ENCODE results near the gene MIOX.

Gene MIOX

GRCh38 chr22:50529416-50529896 is 42.8 kb downstream of the MIOX start:
- Histone ChIP-seq H3K9ac (ENCODE audit: insufficient read length, low read depth) (no peak overlapping the region), H3K9me3 (ENCODE audit: insufficient read depth, low read length) (no peaks in the 10 kb centered on the region), H3K4me1 (ENCODE audit: insufficient read depth, insufficient read length) (peaks cover 6% of the 10 kb centered on the region), H3K4me3 (ENCODE audit: insufficient read length, low read depth) (peak overlapping the region; percentile 4), H3K27me3 (ENCODE audit: insufficient read depth, insufficient read length) (no peaks in the 10 kb centered on the region), H3K36me3 (ENCODE audit: insufficient read depth, insufficient read length, low read length) (peaks cover 2% of the 10 kb centered on the region)
- no peak for TF ChIP-seq YY1 (IDR thresholded peaks at IDR 0.05; ENCODE audit: insufficient read depth, insufficient read length)
- no peak for TF ChIP-seq SUZ12 (IDR thresholded peaks at IDR 0.05; ENCODE audit: extremely low read depth, insufficient read depth, insufficient read length)
- TF ChIP-seq ZNF274 (IDR thresholded peaks at IDR 0.05; ENCODE audit: low read depth, low read length): no peak
- no peak for DNase-seq (ENCODE audit: low read depth, low spot score)

GRCh38 chr22:50529897-50530579 is 43.4 kb downstream of the MIOX start, which contains the start of gene TYMP:
Gene TYMP (minus strand): TSS chr22:50530012. CDS start chr22:50529709, 303 bp downstream.
- Histone ChIP-seq H3K9ac (ENCODE audit: insufficient read length, low read depth) (peak within 1 kb of the TSS; percentile 86), H3K4me1 (ENCODE audit: insufficient read depth, insufficient read length) (peaks cover 4% of the 10 kb centered on the region), H3K4me3 (ENCODE audit: insufficient read length, low read depth) (peak within 1 kb of the TSS; percentile 49), H3K36me3 (ENCODE audit: insufficient read depth, insufficient read length, low read length) (no peaks in the 10 kb centered on the region), H3K9me3 (ENCODE audit: insufficient read depth, low read length) (no peaks in the 10 kb centered on the region), H3K27me3 (ENCODE audit: insufficient read depth, insufficient read length) (no peaks in the 10 kb centered on the region)
- DNase-seq (ENCODE audit: low read depth, low spot score): no peak
- TF ChIP-seq ZNF274 (IDR thresholded peaks at IDR 0.05; ENCODE audit: low read depth, low read length): no peak
- no peak for TF ChIP-seq YY1 (IDR thresholded peaks at IDR 0.05; ENCODE audit: insufficient read depth, insufficient read length)
- no peak for TF ChIP-seq SUZ12 (IDR thresholded peaks at IDR 0.05; ENCODE audit: extremely low read depth, insufficient read depth, insufficient read length)

GRCh38 chr22:50530580-50530876 is 43.9 kb downstream of the MIOX start:
- DNase-seq (ENCODE audit: low read depth, low spot score): no peak
- Histone ChIP-seq H3K4me1 (ENCODE audit: insufficient read depth, insufficient read length) (peaks cover 4% of the 10 kb centered on the region), H3K9ac (ENCODE audit: insufficient read length, low read depth) (peak overlapping the region; percentile 86), H3K27me3 (ENCODE audit: insufficient read depth, insufficient read length) (no peaks in the 10 kb centered on the region), H3K36me3 (ENCODE audit: insufficient read depth, insufficient read length, low read length) (no peaks in the 10 kb centered on the region), H3K9me3 (ENCODE audit: insufficient read depth, low read length) (no peaks in the 10 kb centered on the region), H3K4me3 (ENCODE audit: insufficient read length, low read depth) (peak overlapping the region; percentile 49)
- no peak for TF ChIP-seq ZNF274 (IDR thresholded peaks at IDR 0.05; ENCODE audit: low read depth, low read length)
- no peak for TF ChIP-seq YY1 (IDR thresholded peaks at IDR 0.05; ENCODE audit: insufficient read depth, insufficient read length)
- TF ChIP-seq SUZ12 (IDR thresholded peaks at IDR 0.05; ENCODE audit: extremely low read depth, insufficient read depth, insufficient read length): no peak

- Histone ChIP-seq H3K4me1 (ENCODE audit: insufficient read depth, insufficient read length) (peaks cover 4% of the 10 kb centered on the region), H3K9ac (ENCODE audit: insufficient read length, low read depth) (peak overlapping the region; percentile 86), H3K36me3 (ENCODE audit: insufficient read depth, insufficient read length, low read length) (no peaks in the 10 kb centered on the region), H3K4me3 (ENCODE audit: insufficient read length, low read depth) (peak overlapping the region; percentile 49), H3K9me3 (ENCODE audit: insufficient read depth, low read length) (no peaks in the 10 kb centered on the region), H3K27me3 (ENCODE audit: insufficient read depth, insufficient read length) (no peaks in the 10 kb centered on the region)
- DNase-seq (ENCODE audit: low read depth, low spot score): no peak
- no peak for TF ChIP-seq YY1 (IDR thresholded peaks at IDR 0.05; ENCODE audit: insufficient read depth, insufficient read length)
- no peak for TF ChIP-seq SUZ12 (IDR thresholded peaks at IDR 0.05; ENCODE audit: extremely low read depth, insufficient read depth, insufficient read length)
- TF ChIP-seq ZNF274 (IDR thresholded peaks at IDR 0.05; ENCODE audit: low read depth, low read length): no peak
These were observed 44.4 kb downstream of the MIOX start for GRCh38 chr22:50530877-50531545.

GRCh38 chr22:50531546-50531961 is 44.9 kb downstream of the MIOX start:
- peak overlapping the region; percentile 86 for H3K9ac ChIP-seq (ENCODE audit: insufficient read length, low read depth)
- H3K4me3 ChIP-seq (ENCODE audit: insufficient read length, low read depth): peak overlapping the region; percentile 49
- no peak for DNase-seq (ENCODE audit: low read depth, low spot score)
- no peaks in the 10 kb centered on the region for H3K27me3 ChIP-seq (ENCODE audit: insufficient read depth, insufficient read length)
- no peak for TF ChIP-seq ZNF274 (IDR thresholded peaks at IDR 0.05; ENCODE audit: low read depth, low read length)
- no peak for TF ChIP-seq YY1 (IDR thresholded peaks at IDR 0.05; ENCODE audit: insufficient read depth, insufficient read length)
- no peak for TF ChIP-seq SUZ12 (IDR thresholded peaks at IDR 0.05; ENCODE audit: extremely low read depth, insufficient read depth, insufficient read length)
- no peaks in the 10 kb centered on the region for H3K36me3 ChIP-seq (ENCODE audit: insufficient read depth, insufficient read length, low read length)
- peaks cover 4% of the 10 kb centered on the region for H3K4me1 ChIP-seq (ENCODE audit: insufficient read depth, insufficient read length)
- H3K9me3 ChIP-seq (ENCODE audit: insufficient read depth, low read length): no peaks in the 10 kb centered on the region

GRCh38 chr22:50531962-50532674 is 45.5 kb downstream of the MIOX start:
- peak overlapping the region; percentile 49 for H3K4me3 ChIP-seq (ENCODE audit: insufficient read length, low read depth)
- no peak for DNase-seq (ENCODE audit: low read depth, low spot score)
- peaks cover 4% of the 10 kb centered on the region for H3K4me1 ChIP-seq (ENCODE audit: insufficient read depth, insufficient read length)
- peak overlapping the region; percentile 86 for H3K9ac ChIP-seq (ENCODE audit: insufficient read length, low read depth)
- no peaks in the 10 kb centered on the region for H3K9me3 ChIP-seq (ENCODE audit: insufficient read depth, low read length)
- TF ChIP-seq ZNF274 (IDR thresholded peaks at IDR 0.05; ENCODE audit: low read depth, low read length): no peak
- no peak for TF ChIP-seq YY1 (IDR thresholded peaks at IDR 0.05; ENCODE audit: insufficient read depth, insufficient read length)
- TF ChIP-seq SUZ12 (IDR thresholded peaks at IDR 0.05; ENCODE audit: extremely low read depth, insufficient read depth, insufficient read length): no peak
- no peaks in the 10 kb centered on the region for H3K36me3 ChIP-seq (ENCODE audit: insufficient read depth, insufficient read length, low read length)
- no peaks in the 10 kb centered on the region for H3K27me3 ChIP-seq (ENCODE audit: insufficient read depth, insufficient read length)

Measured in NT2/D1 (cell line).